MG63 (cell line): ENCODE measurements around the gene AP2A1. TPM values are rescaled to one million over a fixed set of nuclear protein-coding genes. Genes with fewer than 3 reads are reported as not detected.

Experiments
- DNase-seq: peaks from one replicate; pipeline ENCODE4 v3.0.0-alpha.2; 2020
- H3K27me3 ChIP-seq: fragments of 250-450 bp; sonication (Bioruptor Pico); 2 replicates; pipeline ENCODE4 v1.5.1; 2020; ENCODE audit warnings: mild to moderate bottlenecking, moderate library complexity
- H3K36me3 ChIP-seq: fragments of 250-450 bp; sonication (Bioruptor Pico); 2 replicates; pipeline ENCODE4 v1.5.1; 2020; ENCODE audit warnings: mild to moderate bottlenecking, moderate library complexity
- H3K4me3 ChIP-seq: fragments of 250-450 bp; sonication (Bioruptor Pico); 2 replicates; pipeline ENCODE4 v1.5.1; 2020; ENCODE audit warnings: mild to moderate bottlenecking, moderate library complexity
- H3K9me3 ChIP-seq: fragments of 250-450 bp; sonication (Bioruptor Pico); 2 replicates; pipeline ENCODE4 v1.5.1; 2020; ENCODE audit warnings: mild to moderate bottlenecking, moderate library complexity
- total RNA-seq: library from RNA; depleted of rRNA; stranded (reverse); fragments of >200 nt; shearing (Covaris generic); gene quantifications from 2 replicates; pipeline ENCODE4 v1.2.3, GENCODE V29; 2014; ENCODE audit warnings: low replicate concordance

Gene AP2A1
- total RNA-seq, 1 experiment from 2014 or later = 115 TPM

DNA sequence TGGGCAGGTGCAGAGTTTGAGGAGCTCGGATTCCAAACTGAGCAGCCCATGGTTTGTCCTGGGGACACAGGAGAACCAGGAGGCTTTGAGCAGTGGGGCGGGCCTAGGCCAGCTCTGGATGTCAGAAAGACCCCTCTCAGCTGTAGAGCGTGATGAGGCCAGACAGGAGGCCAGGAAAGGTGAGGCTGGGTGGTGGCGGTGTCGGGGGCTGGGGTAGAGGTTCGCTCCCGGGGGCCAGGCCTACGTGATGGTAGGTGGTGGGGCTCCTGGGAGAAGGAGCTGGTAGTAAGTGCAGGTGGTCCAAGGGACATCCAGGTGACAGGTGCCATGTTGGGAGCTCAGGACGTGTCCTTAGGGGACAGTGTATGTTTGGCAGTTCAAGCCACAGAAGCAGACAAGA, 70.6 kb downstream of the AP2A1 start:
- H3K36me3 ChIP-seq = peaks cover 81% of the 10 kb centered on the region
- H3K4me3 ChIP-seq = no peak overlapping the region
- H3K9me3 ChIP-seq = no peaks in the 10 kb centered on the region
- no peak for DNase-seq
- no peaks in the 10 kb centered on the region for H3K27me3 ChIP-seq

DNA sequence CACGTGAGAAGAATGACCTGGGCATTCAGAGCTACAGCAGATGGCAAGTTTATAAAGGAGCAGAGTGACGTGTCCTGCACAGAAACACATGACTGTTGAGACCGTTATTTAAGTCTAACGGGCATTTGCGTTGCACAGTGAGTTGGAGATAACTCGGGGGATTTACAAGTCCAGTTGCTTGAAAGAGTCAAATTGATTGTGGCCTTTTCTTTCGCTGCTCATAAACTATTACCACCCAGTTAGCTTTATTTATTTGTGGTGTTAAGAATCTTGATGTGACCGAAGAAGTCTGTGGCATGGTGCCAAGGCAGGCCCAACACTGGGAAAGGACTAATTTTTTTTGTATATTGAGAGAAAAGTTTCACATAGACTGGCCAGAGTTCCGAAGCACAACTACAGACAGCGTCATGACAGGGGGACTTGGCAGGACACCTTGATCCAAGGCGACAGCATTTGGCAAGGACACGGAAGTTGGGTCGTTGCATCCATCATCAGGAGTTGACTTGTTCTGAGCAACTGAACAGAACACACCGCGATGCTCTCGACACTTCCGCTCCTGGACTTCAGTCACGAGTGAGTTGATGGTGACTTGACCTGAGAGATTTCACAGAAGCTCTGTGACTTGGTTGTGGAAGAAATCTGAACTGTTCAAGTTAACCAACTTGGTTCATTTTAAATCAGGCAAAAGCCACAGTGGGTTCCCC, 72.2 kb downstream of the AP2A1 start:
- peaks cover 65% of the 10 kb centered on the region for H3K36me3 ChIP-seq
- no peaks in the 10 kb centered on the region for H3K27me3 ChIP-seq
- H3K4me3 ChIP-seq = no peak overlapping the region
- no peaks in the 10 kb centered on the region for H3K9me3 ChIP-seq
- no peak for DNase-seq

DNA sequence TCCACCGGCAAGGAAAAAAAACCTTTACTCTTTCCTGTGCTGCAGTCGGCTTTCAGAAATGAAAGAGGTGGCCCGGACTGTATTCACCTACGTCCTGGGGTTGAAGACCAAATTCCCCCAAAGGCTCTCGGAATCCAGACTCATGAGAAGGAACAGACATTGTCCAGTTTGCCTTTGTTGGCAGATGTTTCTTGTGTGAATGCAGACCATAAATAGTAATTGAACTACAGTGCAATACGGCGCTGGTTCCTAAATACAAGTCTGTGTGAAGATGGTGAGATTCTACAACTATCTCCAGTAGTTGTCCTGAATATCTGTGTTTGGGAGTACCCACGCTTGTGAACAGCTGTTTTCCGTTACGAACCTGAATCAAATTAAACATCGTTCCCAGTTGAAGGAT, 72.9 kb downstream of the AP2A1 start:
- peaks cover 59% of the 10 kb centered on the region for H3K36me3 ChIP-seq
- no peak for DNase-seq

DNA sequence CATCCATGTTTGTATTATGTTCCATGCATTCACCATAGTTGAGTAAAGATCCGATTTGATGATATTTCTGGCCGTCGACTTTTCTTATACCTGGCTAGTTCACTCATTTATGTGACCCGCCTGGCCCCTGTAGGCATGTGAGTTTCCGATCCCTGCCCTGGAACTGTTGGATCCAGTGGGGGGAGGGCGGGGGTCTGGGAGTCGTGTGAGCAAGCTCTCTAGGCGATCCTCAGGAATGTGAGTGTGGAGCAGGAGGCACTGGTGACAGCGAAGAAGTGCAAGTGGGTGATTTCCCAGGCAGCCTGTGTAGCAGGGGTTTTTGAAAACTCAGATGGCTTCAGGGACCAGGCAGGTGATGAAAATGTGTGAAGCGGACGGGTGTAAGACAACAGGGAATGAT, 73.5 kb downstream of the AP2A1 start:
- H3K4me3 ChIP-seq = no peak overlapping the region
- H3K27me3 ChIP-seq = no peaks in the 10 kb centered on the region
- no peak for DNase-seq
- peaks cover 53% of the 10 kb centered on the region for H3K36me3 ChIP-seq
- H3K9me3 ChIP-seq = no peaks in the 10 kb centered on the region

More for the DNA sequence above, 72.9 kb downstream of the AP2A1 start:
- H3K9me3 ChIP-seq = no peaks in the 10 kb centered on the region
- H3K4me3 ChIP-seq = no peak overlapping the region
- H3K27me3 ChIP-seq = no peaks in the 10 kb centered on the region

DNA sequence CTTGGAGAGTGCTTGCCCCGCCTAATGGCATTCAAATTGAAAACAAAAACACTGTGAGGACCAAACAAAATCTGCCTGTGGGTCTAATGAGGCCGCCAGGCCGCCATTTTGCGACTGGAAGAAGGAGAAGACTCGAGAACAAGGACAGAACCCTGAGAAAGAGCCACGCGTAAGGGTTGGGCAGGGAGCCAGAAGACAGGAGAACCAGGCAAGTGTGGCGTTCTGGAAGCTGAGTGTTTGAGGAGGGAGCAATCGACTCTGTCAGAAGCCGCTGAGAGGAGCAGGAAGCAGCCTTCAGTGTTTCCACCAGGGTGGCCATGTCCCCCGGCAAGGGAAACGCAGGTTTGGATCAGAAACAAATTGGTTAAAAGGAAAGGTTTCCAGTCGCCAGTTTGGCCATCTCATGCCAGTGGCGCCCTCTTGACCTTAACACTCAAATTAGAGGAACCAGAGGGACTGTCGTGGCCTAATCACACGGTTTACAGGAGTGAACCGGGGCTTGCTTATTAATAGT, 74.0 kb downstream of the AP2A1 start:
- DNase-seq = no peak
- H3K4me3 ChIP-seq = no peak overlapping the region

DNA sequence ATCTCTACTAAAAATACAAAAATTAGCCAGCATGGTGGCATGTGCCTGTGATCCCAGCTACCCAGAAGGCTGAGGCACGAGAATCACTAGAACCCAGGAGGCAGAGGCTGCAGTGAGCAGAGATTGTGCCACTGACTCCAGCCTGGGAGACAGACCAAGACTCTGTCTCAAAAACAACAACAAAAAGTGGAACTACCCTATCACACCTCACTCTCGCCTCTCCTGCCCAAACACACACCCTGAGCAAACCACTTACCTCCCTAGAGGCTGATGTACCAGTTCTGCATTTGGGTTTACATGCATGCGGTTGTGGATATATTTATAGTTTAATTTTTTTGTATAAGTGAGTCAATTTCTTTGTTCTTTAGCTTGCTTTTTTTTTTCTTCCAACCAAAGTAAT, 76.5 kb downstream of the AP2A1 start:
- Histone ChIP-seq H3K9me3 (no peaks in the 10 kb centered on the region), H3K27me3 (no peaks in the 10 kb centered on the region), H3K36me3 (peaks cover 29% of the 10 kb centered on the region), H3K4me3 (no peak overlapping the region)
- no peak for DNase-seq

More for the DNA sequence above, 74.0 kb downstream of the AP2A1 start:
- Histone ChIP-seq H3K27me3 (no peaks in the 10 kb centered on the region), H3K36me3 (peaks cover 48% of the 10 kb centered on the region), H3K9me3 (no peaks in the 10 kb centered on the region)

DNA sequence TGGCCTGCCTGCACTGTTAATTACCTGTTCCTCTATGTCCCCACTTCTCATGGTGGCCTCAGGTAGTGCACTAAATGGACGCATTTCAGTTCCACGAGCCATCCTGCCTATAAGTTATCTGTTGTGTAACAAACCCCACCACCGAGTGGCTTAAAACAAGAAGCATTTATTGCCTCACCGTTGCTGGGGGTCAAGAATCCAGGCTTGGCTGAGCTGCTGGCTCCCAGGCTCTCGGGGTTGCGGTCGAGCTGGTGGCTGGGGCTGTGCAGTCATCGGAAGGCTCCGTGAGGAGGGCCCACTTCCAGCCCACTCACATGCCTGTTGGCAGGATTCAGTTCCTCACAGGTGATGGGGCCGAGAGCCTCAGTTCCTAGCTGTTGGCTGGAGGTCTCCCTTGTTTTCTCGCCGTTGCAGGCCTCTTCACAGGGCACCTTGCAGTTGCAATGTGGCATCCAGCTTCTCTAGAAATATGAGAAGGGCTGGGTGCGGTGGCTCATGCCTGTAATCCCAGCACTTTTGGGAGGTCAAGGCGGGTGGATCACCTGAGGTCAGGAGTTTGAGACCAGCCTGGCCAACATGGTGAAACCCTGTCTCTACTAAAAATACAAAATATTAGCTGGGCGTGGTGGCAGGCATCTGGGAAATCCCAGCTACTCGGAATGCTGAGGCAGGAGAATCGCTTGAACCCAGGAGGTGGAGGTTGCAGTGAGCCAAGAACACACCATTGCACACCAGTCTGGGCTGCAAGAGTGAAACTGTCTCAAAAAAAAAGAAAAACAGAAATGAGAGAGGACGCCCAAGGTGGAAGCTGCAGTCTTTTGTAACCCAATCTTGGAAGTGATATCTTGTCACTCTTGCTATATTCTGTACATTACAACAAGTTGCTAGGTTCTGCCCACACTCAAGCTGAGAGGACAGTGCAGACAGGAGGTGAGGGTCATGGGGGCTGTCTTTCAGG, 77.6 kb downstream of the AP2A1 start:
- H3K27me3 ChIP-seq = no peaks in the 10 kb centered on the region
- no peak overlapping the region for H3K4me3 ChIP-seq
- H3K9me3 ChIP-seq = no peaks in the 10 kb centered on the region
- no peak for DNase-seq
- H3K36me3 ChIP-seq = peaks cover 17% of the 10 kb centered on the region

DNA sequence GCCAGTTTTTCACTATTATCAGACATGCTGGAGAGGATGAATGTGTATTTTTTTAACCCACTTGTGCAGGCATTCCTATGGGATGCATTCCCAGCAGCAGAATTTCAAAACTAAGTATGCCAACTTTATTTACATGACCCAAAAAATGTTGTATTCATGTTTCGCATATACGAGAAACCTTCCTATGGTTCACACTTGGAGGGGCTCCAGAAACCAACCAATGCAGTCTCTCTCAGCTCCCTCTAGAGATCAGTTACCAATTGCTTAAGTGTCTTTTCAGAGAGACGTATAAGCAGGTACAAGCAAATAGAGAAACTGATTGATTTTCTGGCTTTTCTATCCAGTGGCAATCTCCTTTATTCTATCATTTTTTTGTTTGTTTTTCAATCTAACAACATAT, 78.6 kb downstream of the AP2A1 start:
- H3K9me3 ChIP-seq = no peaks in the 10 kb centered on the region
- no peak overlapping the region for H3K4me3 ChIP-seq
- H3K27me3 ChIP-seq = no peaks in the 10 kb centered on the region
- no peak for DNase-seq
- H3K36me3 ChIP-seq = peaks cover 15% of the 10 kb centered on the region

DNA sequence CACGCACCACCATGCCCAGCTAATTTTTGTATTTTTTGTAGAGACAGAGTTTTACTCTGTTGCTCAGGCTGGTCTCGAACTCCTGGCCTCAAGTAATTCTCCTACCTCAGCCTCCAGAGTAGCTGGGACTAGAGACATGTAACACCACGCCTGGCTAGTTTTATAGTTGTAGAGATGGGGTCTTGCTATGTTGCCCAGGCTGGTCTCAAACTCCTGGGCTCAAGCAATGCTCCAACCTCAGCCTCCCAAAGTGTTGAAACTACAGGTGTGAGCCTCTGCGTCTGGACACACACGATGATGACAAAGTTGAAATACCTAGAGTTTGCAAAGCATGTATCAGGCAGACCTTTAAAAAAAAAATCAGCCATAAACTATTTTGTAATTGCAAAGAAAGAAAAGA, 79.6 kb downstream of the AP2A1 start:
- H3K36me3 ChIP-seq = peaks cover 11% of the 10 kb centered on the region
- no peak for DNase-seq
- no peaks in the 10 kb centered on the region for H3K27me3 ChIP-seq
- H3K4me3 ChIP-seq = no peak overlapping the region
- H3K9me3 ChIP-seq = no peaks in the 10 kb centered on the region

DNA sequence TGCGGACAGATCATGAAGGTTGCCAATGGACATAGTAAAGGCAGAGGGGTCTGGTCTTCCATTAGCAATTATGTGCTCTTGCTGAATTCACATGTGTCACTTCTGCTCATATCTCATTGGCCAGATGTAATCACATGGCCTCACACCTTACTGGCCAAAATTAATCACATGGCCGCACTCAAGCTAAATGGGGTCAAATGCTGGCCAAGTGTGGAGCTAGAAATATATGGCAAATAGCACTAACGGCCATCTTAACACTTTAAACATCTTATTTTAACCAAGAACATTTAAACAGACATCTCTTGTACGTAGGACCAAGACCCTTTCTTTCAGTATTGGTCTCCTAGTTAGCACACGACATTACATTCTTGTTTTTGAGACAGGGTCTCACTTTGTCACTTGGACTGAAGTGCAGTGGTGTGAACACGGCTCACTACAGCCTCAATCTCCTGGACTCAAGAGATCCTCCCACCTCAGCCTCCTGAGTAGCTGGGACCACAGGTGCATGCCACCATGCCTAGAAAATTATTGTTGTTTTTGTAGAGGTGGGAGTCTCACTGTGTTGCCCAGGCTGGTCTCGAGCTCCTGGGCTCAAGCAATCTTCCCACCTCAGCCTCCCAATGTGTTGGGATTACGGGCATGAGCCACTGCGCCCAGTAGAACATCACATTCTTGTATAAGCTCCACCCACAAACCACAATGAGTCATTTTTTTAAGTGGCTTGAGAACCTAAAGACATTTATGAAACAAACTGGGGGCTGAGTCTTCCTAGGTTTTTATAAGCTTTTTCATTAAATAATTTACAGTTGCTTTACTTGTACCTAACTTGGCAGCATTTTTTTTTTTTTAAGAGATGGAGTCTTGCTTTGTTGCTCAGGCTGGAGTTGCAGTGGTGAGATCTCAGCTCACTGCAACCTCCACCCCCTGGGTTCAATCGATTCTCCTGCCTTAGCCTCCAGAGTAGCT, 81.2 kb downstream of the AP2A1 start:
- H3K36me3 ChIP-seq = peaks cover 11% of the 10 kb centered on the region
- H3K27me3 ChIP-seq = no peaks in the 10 kb centered on the region
- no peak for DNase-seq

DNA sequence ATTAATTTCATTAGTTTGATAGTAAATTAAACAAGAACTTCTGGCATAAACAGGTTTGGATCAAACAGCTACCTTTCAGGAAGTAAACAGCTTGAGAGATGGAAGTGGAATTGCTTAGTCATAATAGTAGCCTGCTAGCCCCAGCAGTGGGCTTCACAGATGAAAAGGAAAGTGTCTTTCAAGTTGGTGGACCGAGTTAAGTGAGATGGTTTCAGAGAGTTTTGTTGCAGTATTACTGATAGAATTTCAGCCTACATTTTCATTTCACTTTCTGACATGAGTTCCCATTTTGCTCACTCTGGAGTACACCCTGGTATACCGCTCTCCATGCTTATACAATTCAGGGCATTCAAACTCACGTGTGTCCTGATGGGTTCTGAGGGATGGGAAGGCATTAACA, 82.1 kb downstream of the AP2A1 start:
- Histone ChIP-seq H3K27me3 (no peaks in the 10 kb centered on the region), H3K4me3 (no peak overlapping the region), H3K9me3 (no peaks in the 10 kb centered on the region; the same call in 1 of the 2 replicates), H3K36me3 (peaks cover 11% of the 10 kb centered on the region)
- no peak for DNase-seq

More for the DNA sequence above, 81.2 kb downstream of the AP2A1 start:
- Histone ChIP-seq H3K4me3 (no peak overlapping the region), H3K9me3 (no peaks in the 10 kb centered on the region; the same call in 1 of the 2 replicates)

DNA sequence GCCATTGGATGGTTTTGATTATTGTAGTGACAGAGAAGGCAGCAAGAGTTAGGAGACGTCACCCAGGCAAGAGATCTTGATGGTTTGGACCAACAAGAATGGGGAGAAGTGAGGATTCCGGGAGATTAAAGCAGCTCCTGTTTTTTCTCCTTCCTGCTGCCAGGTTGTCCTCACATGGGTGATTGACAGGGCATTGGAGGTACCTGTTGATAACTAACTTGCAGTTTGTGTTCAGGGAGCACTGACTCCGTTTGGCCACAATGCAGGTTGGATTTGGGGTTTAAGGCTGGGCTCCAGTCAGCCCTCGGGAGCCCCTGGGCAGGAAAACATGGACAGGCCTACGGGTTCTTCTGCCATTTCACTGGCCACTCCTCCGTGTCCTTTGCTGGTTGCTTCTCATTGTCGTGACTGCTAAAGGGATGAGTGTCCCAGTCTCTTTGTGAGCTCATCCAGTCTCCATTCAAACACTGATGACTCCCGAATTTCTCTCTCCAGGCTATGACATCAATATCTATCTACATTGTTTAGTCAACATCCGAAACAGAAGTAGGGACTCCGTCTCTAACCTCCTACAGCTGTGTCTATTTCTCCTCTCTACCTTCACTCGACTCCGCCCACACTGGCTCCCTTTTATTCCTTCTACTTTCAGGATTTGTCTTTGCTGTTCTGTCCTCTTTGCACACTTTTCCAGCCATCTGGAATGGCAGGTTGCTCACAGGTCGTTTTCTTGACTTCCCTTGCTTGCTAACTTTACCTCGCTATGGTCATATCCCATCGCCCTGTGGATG, 82.8 kb downstream of the AP2A1 start:
- Histone ChIP-seq H3K36me3 (peaks cover 15% of the 10 kb centered on the region), H3K27me3 (no peaks in the 10 kb centered on the region), H3K9me3 (no peaks in the 10 kb centered on the region; the same call in 1 of the 2 replicates), H3K4me3 (peak overlapping the region; percentile 96)
- DNase-seq = no peak

DNA sequence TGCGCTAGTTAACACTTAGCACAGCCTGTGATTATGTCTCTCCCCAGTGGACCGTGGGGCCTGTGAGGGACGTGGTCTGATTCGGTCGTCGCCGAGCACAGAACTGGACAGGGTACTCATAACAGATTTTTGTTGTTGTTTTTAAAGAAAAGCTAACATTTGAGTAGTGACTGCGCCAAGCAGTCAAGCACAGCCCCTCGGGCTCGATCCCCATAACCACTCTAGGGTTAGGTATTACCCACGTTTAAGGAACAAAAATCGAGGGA, 83.4 kb downstream of the AP2A1 start:
- Histone ChIP-seq H3K27me3 (no peaks in the 10 kb centered on the region), H3K36me3 (peaks cover 18% of the 10 kb centered on the region), H3K4me3 (peak overlapping the region; percentile 96), H3K9me3 (no peaks in the 10 kb centered on the region; the same call in 1 of the 2 replicates)
- no peak for DNase-seq

DNA sequence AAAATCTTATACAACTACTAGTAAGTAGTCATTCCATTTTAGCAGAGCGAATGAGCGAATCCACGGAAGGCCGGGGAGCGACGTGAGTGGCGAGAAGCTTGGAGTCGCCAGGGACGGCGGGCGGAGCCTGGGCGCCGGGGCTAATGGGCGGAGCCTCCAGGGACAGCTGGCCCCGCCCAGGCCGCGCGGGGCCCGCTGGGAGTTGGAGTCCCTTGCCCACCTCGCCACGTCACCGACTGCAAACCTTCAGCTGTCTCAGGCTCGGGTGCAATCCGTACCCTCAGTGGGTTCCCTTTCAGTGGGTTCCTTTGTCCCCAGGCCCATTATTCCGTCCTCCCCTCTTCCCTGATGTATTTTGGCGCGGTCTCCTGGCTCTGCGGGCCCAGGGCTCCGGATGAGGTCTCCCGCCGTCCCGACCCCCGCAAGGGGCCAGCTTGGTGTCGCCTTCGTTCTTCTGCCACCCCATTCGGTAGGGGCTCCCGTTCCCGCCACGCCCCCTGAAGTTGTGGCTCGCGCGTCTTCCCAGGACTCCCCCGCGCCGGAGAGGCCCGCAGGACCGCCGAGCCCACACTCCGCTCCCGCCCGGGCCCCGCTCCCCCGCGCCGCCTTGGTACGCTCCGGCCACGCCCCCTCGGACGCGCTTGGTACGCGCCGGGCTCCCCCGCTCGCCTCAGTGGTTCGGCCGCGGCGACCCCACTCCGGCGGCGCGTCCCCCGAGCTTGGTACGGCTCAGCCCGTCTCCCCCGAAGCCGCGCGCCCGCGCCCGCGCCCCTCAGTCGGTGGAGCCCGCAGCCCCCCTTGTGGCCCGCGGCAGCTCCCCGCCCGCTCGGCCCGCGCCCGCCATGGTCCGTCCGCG, 83.9 kb downstream of the AP2A1 start, which contains the start of gene PTOV1:
PTOV1 (plus strand) TSS at position 673 of the 856 bp plus-strand sequence.
- DNase-seq = peak; percentile 91
- H3K27me3 ChIP-seq = no peaks in the 10 kb centered on the region
- peaks cover 24% of the 10 kb centered on the region for H3K36me3 ChIP-seq
- H3K4me3 ChIP-seq = peak within 1 kb of the TSS; percentile 96
- no peaks in the 10 kb centered on the region; the same call in 1 of the 2 replicates for H3K9me3 ChIP-seq
